ENCODE results near the gene DMPK.
A peak's percentile ranks its signal among the peaks of the same experiment; 100 is the strongest.

Gene DMPK

DNA sequence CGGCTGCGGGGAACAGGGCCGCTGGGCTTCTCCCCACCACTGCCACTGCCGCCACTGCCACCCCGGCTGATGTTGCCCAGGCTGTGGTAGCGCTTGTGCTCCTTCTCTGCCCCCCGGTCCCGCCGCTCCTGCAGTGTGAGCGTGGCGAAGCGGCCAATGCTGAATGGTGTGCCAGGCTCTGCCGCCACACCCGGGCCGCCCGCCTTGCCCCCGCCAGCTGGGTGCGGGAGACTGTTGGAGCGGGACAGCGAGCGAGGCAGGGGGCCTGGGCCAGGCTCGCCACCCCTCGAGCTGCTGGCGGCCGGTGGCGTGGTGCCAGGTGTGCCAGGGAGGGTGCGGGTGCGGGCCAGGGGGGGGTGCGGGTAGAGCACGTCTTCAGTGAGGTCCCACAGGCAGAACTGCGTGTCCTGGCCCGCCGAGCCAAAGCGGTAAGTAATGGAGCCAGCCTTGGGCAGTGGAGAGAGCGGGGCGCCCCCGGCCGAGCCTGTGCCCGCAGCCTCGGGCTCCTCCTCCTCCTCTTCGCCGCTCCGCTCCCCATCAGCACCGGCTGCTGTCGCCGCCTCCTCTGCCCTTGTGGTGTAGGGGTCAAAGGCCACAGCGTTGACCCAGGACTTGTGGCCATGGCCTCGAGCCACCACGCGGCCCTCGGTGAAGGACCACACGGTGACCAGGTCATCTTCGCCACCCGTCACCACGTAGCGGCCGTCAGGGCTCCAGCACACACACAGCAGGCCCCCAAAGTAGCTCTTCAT lies 3.7 kb upstream of the DMPK start:
- DNase-seq (ENCODE audit: low read depth in 2 of 2): no peak

DNA sequence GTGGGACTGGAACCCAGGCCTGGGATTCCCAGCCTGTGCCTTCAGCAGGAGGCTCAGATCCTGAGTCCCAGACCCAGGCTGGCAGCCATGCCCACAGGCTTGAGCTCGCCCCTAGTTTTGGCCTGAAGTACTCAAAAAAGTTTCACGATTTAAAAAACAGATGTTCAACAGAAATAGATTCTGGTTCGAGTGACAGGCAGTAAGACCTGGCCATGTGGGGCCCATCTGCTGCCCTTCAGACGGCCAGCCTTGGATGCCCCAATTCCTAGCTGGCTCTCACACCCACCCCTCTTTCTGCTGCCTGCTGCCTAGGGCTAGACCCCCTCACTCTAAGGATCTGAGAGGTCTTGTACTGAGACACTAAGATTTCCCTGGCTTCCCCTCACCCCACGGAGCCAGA lies 2.8 kb upstream of the DMPK start:
- DNase-seq (ENCODE audit: low read depth in 2 of 2): no peak

GRCh38 chr19:45784096-45784495 lies 1.8 kb upstream of the DMPK start:
- DNase-seq (ENCODE audit: low read depth in 2 of 2): no peak

DNA sequence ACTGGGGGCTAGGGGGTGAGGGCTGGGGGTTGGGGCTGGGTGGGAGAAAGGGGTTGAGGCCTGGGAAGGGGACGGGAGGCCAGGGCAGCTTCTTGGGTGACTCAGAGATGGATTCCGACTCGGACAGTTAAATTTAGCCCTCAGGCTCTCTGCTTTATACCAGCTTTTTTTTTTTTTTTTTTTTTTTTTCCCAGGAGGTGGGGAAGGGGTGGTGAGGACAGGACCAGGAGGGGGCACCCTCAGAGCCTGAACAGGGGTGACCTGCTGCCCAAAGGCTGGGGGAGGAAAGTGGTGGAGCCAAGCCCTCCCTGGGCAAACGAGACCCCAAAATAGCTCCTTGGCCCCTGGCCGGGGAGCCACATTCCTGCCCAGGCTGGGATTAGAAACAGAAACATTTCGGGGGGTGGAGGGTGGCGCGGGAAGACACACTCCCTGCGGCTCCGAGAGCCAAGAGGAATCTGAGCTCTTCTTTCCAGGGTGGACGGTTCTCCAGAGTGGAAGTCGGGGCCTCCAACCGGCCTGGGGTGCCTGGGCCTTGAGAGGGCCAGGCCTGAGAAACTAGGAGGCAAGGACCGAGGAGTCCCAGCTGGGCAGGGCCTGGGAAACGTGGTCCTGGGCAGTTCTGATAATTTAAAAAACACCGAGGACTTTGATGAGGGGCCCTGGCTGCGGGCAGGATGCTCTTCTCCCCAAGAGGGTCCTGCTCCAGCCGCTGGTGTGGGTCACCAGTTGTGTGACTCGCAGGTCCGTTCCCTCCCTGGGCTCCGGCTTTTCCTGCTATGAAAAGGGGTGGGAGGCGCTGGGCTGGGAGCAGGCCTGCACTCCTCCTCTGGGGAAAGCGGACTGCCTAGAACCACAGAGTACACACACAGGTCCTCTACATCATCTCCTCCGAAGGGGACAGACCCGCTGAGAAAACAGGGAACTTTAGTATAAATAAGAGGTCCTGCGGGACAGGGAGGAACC lies 813 bp upstream of the DMPK start:
- DNase-seq (ENCODE audit: low read depth in 2 of 2): no peak

GRCh38 chr19:45781214-45782161 lies 802 bp downstream of the DMPK start:
- DNase-seq (ENCODE audit: low read depth in 2 of 2): no peak

GRCh38 chr19:45780448-45781213 lies 1.7 kb downstream of the DMPK start:
- no peak for DNase-seq (ENCODE audit: low read depth in 2 of 2)

- no peak for DNase-seq (ENCODE audit: low read depth in 2 of 2)
These were observed 2.2 kb downstream of the DMPK start for GRCh38 chr19:45780146-45780447.

- peak; percentile 86 to 97 for DNase-seq (ENCODE audit: low read depth in 2 of 2)
These were observed 2.8 kb downstream of the DMPK start for GRCh38 chr19:45779231-45780145.

DNA sequence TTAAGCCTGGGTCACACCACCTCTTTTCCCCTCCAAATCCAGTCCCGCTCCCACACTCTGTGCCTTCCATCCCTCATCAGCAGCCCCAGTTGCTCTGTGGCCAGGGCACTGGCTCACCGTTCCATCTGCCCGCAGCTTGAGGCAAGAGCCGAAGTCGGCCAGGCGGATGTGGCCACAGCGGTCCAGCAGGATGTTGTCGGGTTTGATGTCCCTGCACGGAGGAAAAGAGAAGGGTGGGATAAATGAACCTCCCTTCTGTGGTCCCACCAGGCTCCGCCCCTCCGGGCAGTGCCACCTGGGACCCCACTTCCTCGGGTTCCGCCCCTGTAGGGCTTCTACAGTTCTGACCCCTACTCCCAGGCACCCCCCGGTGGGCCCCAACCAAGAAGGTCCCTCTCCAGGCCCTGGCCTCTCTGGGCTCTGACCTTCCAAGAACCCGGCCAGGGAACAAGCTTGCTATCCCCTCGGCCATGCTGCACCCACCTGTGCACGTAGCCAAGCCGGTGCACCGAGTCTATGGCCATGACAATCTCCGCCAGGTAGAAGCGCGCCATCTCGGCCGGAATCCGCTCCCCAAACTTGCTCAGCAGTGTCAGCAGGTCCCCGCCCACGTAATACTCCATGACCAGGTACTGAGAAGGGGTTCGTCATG lies 4.2 kb downstream of the DMPK start:
- no peak for DNase-seq (ENCODE audit: low read depth in 2 of 2)

- no peak for DNase-seq (ENCODE audit: low read depth in 2 of 2)
These were observed 4.8 kb downstream of the DMPK start for GRCh38 chr19:45777395-45777961.

- DNase-seq (ENCODE audit: low read depth in 2 of 2): no peak
These were observed 7.5 kb downstream of the DMPK start for GRCh38 chr19:45774765-45775164.

- no peak for DNase-seq (ENCODE audit: low read depth in 2 of 2)
These were observed 8.9 kb downstream of the DMPK start for GRCh38 chr19:45773384-45773783.

GRCh38 chr19:45772912-45773311 lies 9.4 kb downstream of the DMPK start:
- no peak for DNase-seq (ENCODE audit: low read depth in 2 of 2)

DNA sequence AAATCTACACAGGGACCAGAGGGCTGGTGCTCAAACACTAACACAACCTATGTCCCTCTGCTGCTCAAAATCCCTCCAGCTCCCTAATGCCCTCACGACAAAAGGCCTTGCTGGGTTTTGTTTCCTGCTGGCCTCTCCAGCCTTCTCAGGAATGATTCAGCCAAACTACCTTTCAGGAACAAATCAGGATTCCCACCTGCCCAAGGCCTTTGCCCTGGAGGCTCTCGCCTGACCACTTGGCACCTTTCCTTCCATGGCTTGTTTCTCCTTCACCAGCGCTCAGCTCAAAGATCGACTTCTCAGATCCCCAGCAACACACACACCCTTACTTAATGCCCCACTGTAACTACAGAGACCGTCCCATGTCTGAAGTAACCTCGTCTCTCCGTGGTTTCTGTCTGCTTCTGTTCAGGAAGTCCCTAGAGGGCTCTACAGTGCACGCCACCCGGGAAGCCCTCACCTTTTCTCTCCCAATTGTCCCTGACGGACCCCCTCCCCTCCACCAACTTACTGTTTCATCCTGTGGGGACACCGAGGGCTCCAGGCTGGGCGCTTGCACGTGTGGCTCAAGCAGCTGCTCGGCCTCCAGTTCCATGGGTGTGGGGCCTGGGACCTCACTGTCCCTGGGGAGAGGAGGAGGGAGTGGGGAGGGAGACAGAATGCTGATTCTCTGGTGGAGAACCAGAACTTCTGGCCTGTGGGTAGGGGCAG lies 10.0 kb downstream of the DMPK start:
- no peak for DNase-seq (ENCODE audit: low read depth in 2 of 2)

DNA sequence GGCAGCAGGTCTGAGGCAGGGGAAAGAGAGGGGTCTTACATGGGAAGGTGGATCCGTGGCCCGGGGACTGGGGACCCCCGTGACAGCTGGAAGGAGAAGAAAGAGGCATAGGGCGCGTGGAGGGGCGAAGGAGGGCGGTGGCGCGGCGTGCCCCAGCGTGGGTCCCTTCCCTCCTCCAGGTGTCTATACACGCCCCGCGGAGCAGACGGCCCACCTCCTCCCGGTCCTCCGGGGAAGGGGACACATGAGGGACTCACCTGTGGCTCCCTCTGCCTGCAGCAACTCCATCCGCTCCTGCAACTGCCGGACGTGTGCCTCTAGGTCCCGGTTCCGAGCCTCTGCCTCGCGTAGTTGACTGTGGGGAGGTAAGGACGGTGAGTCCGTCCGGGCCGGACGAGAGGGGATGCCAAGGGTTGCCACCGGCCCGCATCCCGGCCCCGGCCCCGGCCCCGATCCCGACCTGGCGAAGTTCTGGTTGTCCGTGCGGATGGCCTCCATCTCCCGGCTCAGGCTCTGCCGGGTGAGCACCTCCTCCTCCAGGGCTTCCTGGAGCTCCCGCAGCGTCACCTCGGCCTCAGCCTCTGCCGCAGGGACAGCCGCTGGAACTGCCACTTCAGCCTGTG lies 10.9 kb downstream of the DMPK start:
- no peak for DNase-seq (ENCODE audit: low read depth in 2 of 2)

GRCh38 chr19:45770192-45771101 lies 11.8 kb downstream of the DMPK start:
- DNase-seq (ENCODE audit: low read depth in 2 of 2): peak; percentile 85 to 87

- peak; percentile 35 to 39 for DNase-seq (ENCODE audit: low read depth in 2 of 2)
These were observed 12.5 kb downstream of the DMPK start for GRCh38 chr19:45769821-45770191.

Data from stimulated activated CD4-positive, alpha-beta T cell treated with anti-CD3 and anti-CD28 coated beads, Interleukin-15, amount 100 ng/mL, for 48 hours (primary cell).